BLaER1 treated with 17β-estradiol and CSF1 and Interleukin-3, amounts not matched to agents 10 nM and 100 nM (cell line): ENCODE measurements around the gene PRKCA.
"Not testable (repeated sequence)": the region's sequence is repeated elsewhere in the genome, so short reads cannot be mapped to it uniquely, and the experiment has no call there.

Experiments used
- H3K27ac ChIP-seq, 11 experiments: shearing (Covaris generic); formaldehyde crosslinking; 2 replicates each; pipeline ENCODE4 v1.8.1; 2022
- H3K27me3 ChIP-seq, 11 experiments: shearing (Covaris generic); formaldehyde crosslinking; 2 replicates each; pipeline ENCODE4 v1.8.1; 2022
- H3K36me3 ChIP-seq, 11 experiments: shearing (Covaris generic); formaldehyde crosslinking; 2 replicates each; pipeline ENCODE4 v1.8.1; 2022
- H3K4me1 ChIP-seq, 10 experiments: shearing (Covaris generic); formaldehyde crosslinking; 2 replicates each; pipeline ENCODE4 v1.8.1; 2022
- H3K4me2 ChIP-seq, 11 experiments: shearing (Covaris generic); formaldehyde crosslinking; 2 replicates each; pipeline ENCODE4 v1.8.1; 2022
- H3K4me3 ChIP-seq, 10 experiments: shearing (Covaris generic); formaldehyde crosslinking; 2 replicates each; pipeline ENCODE4 v1.8.1; 2022
- H3K9ac ChIP-seq, 11 experiments: shearing (Covaris generic); formaldehyde crosslinking; 2 replicates each; pipeline ENCODE4 v1.8.1; 2022
- H3K9me3 ChIP-seq, 11 experiments: shearing (Covaris generic); formaldehyde crosslinking; replicated peaks in 1 of 11; 2 replicates each; pipeline ENCODE4 v1.8.1; 2022
- H4K20me1 ChIP-seq, 11 experiments: shearing (Covaris generic); formaldehyde crosslinking; 2 replicates each; pipeline ENCODE4 v1.8.1; 2022
- Cebpa-rat ChIP-seq, 11 experiments: shearing (Covaris generic); IDR thresholded peaks; 2 replicates each; pipeline ENCODE4 v1.8.1; 2022

The PRKCA gene

DNA sequence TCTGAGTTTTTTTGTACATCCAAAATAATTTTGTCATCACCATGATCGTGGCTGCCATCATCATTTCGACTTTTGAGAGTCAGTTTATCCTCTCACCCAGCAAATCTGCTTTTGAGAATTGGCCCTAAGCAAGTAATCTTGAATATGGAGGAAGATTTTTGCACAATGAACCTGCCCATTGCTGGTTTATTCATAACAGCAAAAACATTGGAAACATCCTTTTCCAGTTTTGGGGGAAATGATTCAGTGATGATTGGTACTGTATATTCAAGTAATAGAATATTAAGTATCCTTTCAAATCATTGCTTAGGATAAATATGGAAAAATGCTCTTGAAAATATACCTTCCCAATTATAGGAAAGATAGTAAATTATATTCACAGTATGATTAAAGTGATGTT is 53.1 kb downstream of the PRKCA start:
- no peak overlapping the region for H3K4me2 ChIP-seq
- H3K4me1 ChIP-seq: peaks cover 0 to 34% (median 0%) of the 10 kb centered on the region in 10 experiments; a peak in 7 of 20 replicates
- no peak for TF ChIP-seq Cebpa-rat (IDR thresholded peaks at IDR 0.05)
- peaks cover 0 to 17% (median 0%) of the 10 kb centered on the region in 11 experiments; a peak in 1 of 22 replicates for H3K36me3 ChIP-seq
- peaks cover 0 to 100% (median 0%) of the 10 kb centered on the region in 11 experiments; a peak in 7 of 22 replicates for H4K20me1 ChIP-seq
- H3K9ac ChIP-seq: no peak overlapping the region
- H3K27ac ChIP-seq: no peak overlapping the region
- no peak overlapping the region for H3K4me3 ChIP-seq
- no peaks in the 10 kb centered on the region for H3K9me3 ChIP-seq
- H3K27me3 ChIP-seq: no peaks in the 10 kb centered on the region

- no peak for TF ChIP-seq Cebpa-rat (IDR thresholded peaks at IDR 0.05)
- peaks cover 0 to 20% (median 0%) of the 10 kb centered on the region in 10 experiments; a peak in 4 of 20 replicates for H3K4me1 ChIP-seq
- H3K27me3 ChIP-seq: no peaks in the 10 kb centered on the region
- no peaks in the 10 kb centered on the region for H3K9me3 ChIP-seq
- no peak overlapping the region for H3K9ac ChIP-seq
- peaks cover 0 to 100% (median 0%) of the 10 kb centered on the region in 11 experiments; a peak in 6 of 22 replicates for H4K20me1 ChIP-seq
- H3K27ac ChIP-seq: no peak overlapping the region
- peaks cover 0 to 19% (median 0%) of the 10 kb centered on the region in 11 experiments; a peak in 1 of 22 replicates for H3K36me3 ChIP-seq
- H3K4me2 ChIP-seq: peak overlapping the region in 2 of 11 experiments; percentile 2 to 15; a peak in 1 of 22 replicates
- no peak overlapping the region for H3K4me3 ChIP-seq
Observed at GRCh38 chr17:66357037-66357436, 54.6 kb downstream of the PRKCA start.

DNA sequence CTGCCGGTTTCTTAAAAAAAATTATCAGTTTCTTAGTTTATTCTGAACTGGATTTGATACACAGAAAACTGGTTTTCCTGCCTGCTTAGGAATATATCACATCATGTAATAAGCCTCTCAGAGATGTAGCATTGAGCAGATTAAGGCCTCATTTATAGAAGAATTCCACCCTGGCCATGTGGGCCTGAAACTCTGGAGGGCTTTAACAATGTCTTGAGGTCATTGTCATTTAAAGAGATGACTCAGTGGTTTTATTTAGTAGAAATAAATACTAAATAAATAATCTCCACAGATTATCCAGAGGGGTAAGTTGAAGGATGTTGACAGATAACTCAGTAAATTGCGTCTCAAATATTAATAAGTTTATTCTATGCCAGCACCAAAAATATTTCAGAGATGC is 56.9 kb downstream of the PRKCA start:
- H3K36me3 ChIP-seq: peaks cover 0 to 23% (median 0%) of the 10 kb centered on the region in 11 experiments; a peak in 1 of 22 replicates
- H3K9ac ChIP-seq: no peak overlapping the region
- H3K4me2 ChIP-seq: no peak overlapping the region
- H3K9me3 ChIP-seq: no peaks in the 10 kb centered on the region
- H3K4me1 ChIP-seq: peaks cover 4 to 28% (median 6%) of the 10 kb centered on the region in 10 experiments; a peak in 15 of 20 replicates
- H4K20me1 ChIP-seq: peaks cover 0 to 100% (median 0%) of the 10 kb centered on the region in 11 experiments; a peak in 6 of 22 replicates
- H3K27ac ChIP-seq: no peak overlapping the region
- TF ChIP-seq Cebpa-rat (IDR thresholded peaks at IDR 0.05): no peak
- H3K27me3 ChIP-seq: no peaks in the 10 kb centered on the region
- H3K4me3 ChIP-seq: no peak overlapping the region

- not testable (repeated sequence) for H3K4me3 ChIP-seq, H3K27ac ChIP-seq, H3K9ac ChIP-seq, H3K9me3 ChIP-seq, H3K27me3 ChIP-seq
- H3K4me2 ChIP-seq: 0 out of 22 replicates have a peak overlapping the region, but pooled peaks of 1 of the 11 experiments have one; percentile 14
- H3K36me3 ChIP-seq: peaks cover 0 to 17% (median 0%) of the 10 kb centered on the region in 11 experiments; a peak in 1 of 22 replicates
- peaks cover 0 to 100% (median 0%) of the 10 kb centered on the region in 11 experiments; a peak in 6 of 22 replicates for H4K20me1 ChIP-seq
- H3K4me1 ChIP-seq: peaks cover 11 to 35% (median 14%) of the 10 kb centered on the region in 10 experiments; a peak in 16 of 20 replicates
Observed at GRCh38 chr17:66360961-66361565, 58.6 kb downstream of the PRKCA start.

- no peaks in the 10 kb centered on the region for H3K9me3 ChIP-seq
- TF ChIP-seq Cebpa-rat (IDR thresholded peaks at IDR 0.05): no peak
- H3K4me1 ChIP-seq: peaks cover 11 to 33% (median 14%) of the 10 kb centered on the region in 10 experiments; a peak in 16 of 20 replicates
- peak overlapping the region; percentile 26 to 88 (median 47) for H3K4me2 ChIP-seq
- peak overlapping the region in 1 of 11 experiments; percentile 26; a peak in 1 of 22 replicates for H3K9ac ChIP-seq
- no peak overlapping the region for H3K27ac ChIP-seq
- H3K36me3 ChIP-seq: peaks cover 0 to 40% (median 0%) of the 10 kb centered on the region in 11 experiments; a peak in 4 of 22 replicates
- no peak overlapping the region for H3K4me3 ChIP-seq
- no peaks in the 10 kb centered on the region; a peak in 2 of 22 replicates for H3K27me3 ChIP-seq
- peaks cover 0 to 99% (median 0%) of the 10 kb centered on the region in 11 experiments; a peak in 6 of 22 replicates for H4K20me1 ChIP-seq
Observed at GRCh38 chr17:66364508-66364907, 62.1 kb downstream of the PRKCA start.

DNA sequence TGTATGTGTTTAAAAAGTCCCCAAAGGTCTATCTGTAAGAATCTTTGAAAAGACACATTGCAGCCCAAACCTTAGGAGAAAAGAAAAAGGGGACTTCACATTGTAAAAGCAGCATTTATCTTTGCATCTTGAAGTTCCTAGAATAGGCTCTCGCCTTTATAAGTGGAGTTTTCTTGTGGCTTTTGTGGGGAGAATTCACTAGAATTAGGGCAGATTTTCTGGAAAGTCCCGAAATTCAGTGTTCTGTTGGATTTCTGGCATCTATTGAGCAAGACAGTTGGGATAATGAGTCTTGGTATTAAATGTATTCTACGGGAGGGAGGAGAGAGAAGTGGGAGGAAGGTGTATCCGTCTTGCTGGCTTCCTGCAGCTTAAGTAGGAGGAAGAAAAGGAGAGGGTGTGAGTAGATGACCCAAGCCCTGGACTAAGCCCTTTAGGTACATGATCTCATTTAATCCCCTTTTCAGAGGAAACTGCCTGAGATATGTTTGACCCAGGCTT is 62.6 kb downstream of the PRKCA start:
- H3K36me3 ChIP-seq: peaks cover 0 to 45% (median 0%) of the 10 kb centered on the region in 11 experiments; a peak in 4 of 22 replicates
- peak overlapping the region in 10 of 11 experiments; percentile 26 to 88 (median 46); a peak in 16 of 22 replicates for H3K4me2 ChIP-seq
- no peaks in the 10 kb centered on the region for H3K9me3 ChIP-seq
- peaks cover 11 to 33% (median 14%) of the 10 kb centered on the region in 10 experiments; a peak in 16 of 20 replicates for H3K4me1 ChIP-seq
- TF ChIP-seq Cebpa-rat (IDR thresholded peaks at IDR 0.05): no peak
- H4K20me1 ChIP-seq: peaks cover 0 to 99% (median 0%) of the 10 kb centered on the region in 11 experiments; a peak in 6 of 22 replicates
- no peaks in the 10 kb centered on the region; a peak in 2 of 22 replicates for H3K27me3 ChIP-seq
- H3K27ac ChIP-seq: no peak overlapping the region
- H3K9ac ChIP-seq: no peak overlapping the region
- H3K4me3 ChIP-seq: no peak overlapping the region

DNA sequence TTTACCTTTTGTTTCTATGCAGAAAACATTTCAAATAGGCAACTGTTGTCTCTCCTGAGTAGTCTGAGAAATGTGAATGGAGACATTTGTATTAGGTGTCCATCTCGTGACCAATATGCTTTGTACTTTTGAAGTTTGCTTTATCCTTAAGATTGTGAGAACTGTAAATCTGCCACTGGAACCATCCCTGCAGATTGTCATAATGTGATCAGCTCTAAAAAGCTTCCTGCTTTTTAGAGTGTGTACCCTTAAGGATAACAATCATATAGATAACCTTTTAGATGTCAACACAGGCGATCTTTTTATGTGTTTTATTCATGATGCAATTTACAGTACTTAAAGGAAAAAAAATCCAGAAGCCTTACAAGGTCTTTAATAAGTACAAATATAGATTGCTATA is 63.5 kb downstream of the PRKCA start:
- Histone ChIP-seq H3K36me3 (peaks cover 0 to 44% (median 0%) of the 10 kb centered on the region in 11 experiments; a peak in 4 of 22 replicates), H3K4me1 (peaks cover 11 to 33% (median 14%) of the 10 kb centered on the region in 10 experiments; a peak in 16 of 20 replicates), H3K27ac (no peak overlapping the region), H4K20me1 (peaks cover 0 to 99% (median 0%) of the 10 kb centered on the region in 11 experiments; a peak in 6 of 22 replicates), H3K9me3 (no peaks in the 10 kb centered on the region), H3K4me3 (no peak overlapping the region), H3K27me3 (no peaks in the 10 kb centered on the region; a peak in 2 of 22 replicates), H3K9ac (no peak overlapping the region), H3K4me2 (peak overlapping the region in 1 of 11 experiments; percentile 79; a peak in 2 of 22 replicates)
- no peak for TF ChIP-seq Cebpa-rat (IDR thresholded peaks at IDR 0.05)

- Histone ChIP-seq H3K36me3 (peaks cover 0 to 56% (median 0%) of the 10 kb centered on the region in 11 experiments; a peak in 4 of 22 replicates), H3K4me2 (no peak overlapping the region), H3K9me3 (no peaks in the 10 kb centered on the region), H3K4me3 (no peak overlapping the region), H3K27ac (no peak overlapping the region), H3K27me3 (no peaks in the 10 kb centered on the region; a peak in 2 of 22 replicates), H3K4me1 (peaks cover 11 to 33% (median 14%) of the 10 kb centered on the region in 10 experiments; a peak in 16 of 20 replicates), H4K20me1 (peaks cover 0 to 99% (median 0%) of the 10 kb centered on the region in 11 experiments; a peak in 6 of 22 replicates), H3K9ac (no peak overlapping the region)
- TF ChIP-seq Cebpa-rat (IDR thresholded peaks at IDR 0.05): no peak
Observed at GRCh38 chr17:66367107-66367506, 64.7 kb downstream of the PRKCA start.

DNA sequence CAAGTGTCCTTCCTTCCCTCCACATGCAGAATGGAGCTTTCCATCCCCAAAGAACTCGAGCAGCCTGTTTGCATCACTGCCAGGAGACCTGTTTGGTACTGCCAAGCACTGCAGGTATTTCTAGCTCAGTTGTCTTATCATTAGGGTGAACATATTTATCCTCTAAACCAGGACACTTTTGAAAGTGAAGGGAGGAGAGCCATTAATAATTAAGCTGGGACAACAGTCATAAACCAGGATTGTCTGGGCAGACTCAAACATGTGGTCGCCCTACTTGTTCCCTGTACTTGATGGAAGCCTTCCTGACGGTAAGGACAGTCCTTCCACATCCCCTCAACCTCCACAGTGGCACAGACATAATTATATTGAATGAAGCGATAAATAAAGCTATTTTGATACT is 67.4 kb downstream of the PRKCA start:
- H3K9ac ChIP-seq: no peak overlapping the region
- no peak overlapping the region for H3K27ac ChIP-seq
- H3K9me3 ChIP-seq: no peaks in the 10 kb centered on the region
- H3K4me3 ChIP-seq: no peak overlapping the region
- H4K20me1 ChIP-seq: peaks cover 0 to 99% (median 0%) of the 10 kb centered on the region in 11 experiments; a peak in 8 of 22 replicates
- H3K36me3 ChIP-seq: peaks cover 0 to 53% (median 0%) of the 10 kb centered on the region in 11 experiments; a peak in 4 of 22 replicates
- no peak for TF ChIP-seq Cebpa-rat (IDR thresholded peaks at IDR 0.05)
- H3K4me2 ChIP-seq: no peak overlapping the region
- H3K4me1 ChIP-seq: peaks cover 2 to 25% (median 4%) of the 10 kb centered on the region in 10 experiments; a peak in 13 of 20 replicates
- no peaks in the 10 kb centered on the region; a peak in 1 of 22 replicates for H3K27me3 ChIP-seq
